IPS-20b (cell line): Measurements from ENCODE around the gene PLCXD1.
"Not testable (repeated sequence)": the region's sequence is repeated elsewhere in the genome, so short reads cannot be mapped to it uniquely, and the experiment has no call there.

Source experiments
- H3K27ac ChIP-seq: one replicate; pipeline ENCODE4 v1.5.1; 2013; ENCODE audit warnings: low read length
- H3K27me3 ChIP-seq: 2 replicates; pipeline ENCODE4 v1.6.1; 2013; ENCODE audit warnings: mild to moderate bottlenecking, low read length, inconsistent platforms; ENCODE audit not compliant: insufficient read depth
- H3K36me3 ChIP-seq: 2 replicates; pipeline ENCODE4 v1.6.1; 2013; ENCODE audit warnings: low read depth, mild to moderate bottlenecking, inconsistent platforms, low read length, moderate library complexity; ENCODE audit not compliant: insufficient read depth
- H3K4me1 ChIP-seq: 2 replicates; pipeline ENCODE4 v1.6.1; 2013; ENCODE audit warnings: mild to moderate bottlenecking, control low read depth, inconsistent platforms, low read length, moderate library complexity; ENCODE audit not compliant: insufficient read depth
- H3K4me3 ChIP-seq: 2 replicates; pipeline ENCODE4 v1.5.1; 2013; ENCODE audit warnings: mild to moderate bottlenecking, low read length, inconsistent platforms
- H3K9ac ChIP-seq: 2 replicates; pipeline ENCODE4 v1.6.1; 2013; ENCODE audit warnings: low read depth, mild to moderate bottlenecking, inconsistent platforms, low read length, moderate library complexity
- H3K9me3 ChIP-seq: 2 replicates; pipeline ENCODE4 v1.6.1; 2013; ENCODE audit warnings: mild to moderate bottlenecking, low read depth, low read length, inconsistent platforms; ENCODE audit not compliant: insufficient read depth

PLCXD1 gene

DNA sequence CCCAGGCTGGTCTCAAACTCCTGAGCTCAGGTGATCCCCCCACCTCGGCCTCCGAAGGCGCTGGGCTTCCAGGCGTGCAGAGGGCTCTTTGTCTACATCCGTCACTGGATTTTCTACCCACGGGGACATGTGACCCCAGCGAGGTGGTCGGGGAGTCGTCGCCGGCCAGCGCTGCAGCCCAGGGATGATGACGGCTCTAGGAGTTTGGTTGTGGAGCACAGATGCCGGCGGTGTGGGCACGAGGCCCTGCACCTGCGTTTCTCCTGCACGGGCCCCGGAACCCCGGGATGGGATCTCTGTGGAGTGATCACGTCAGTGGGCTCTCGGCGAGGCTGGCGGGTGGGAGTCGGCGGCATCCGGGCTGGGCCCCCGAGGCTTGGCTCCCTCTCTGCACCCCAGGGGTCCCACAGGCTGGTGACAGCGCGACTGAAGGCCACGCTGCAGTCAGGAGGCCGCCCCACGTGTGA is 46.5 kb downstream of the PLCXD1 start:
- no peak overlapping the region for H3K27ac ChIP-seq
- H3K4me1 ChIP-seq, result no peaks in the 10 kb centered on the region
- H3K27me3 ChIP-seq, result no peaks in the 10 kb centered on the region; the same call in 1 of the 2 replicates
- no peak overlapping the region for H3K9ac ChIP-seq
- H3K4me3 ChIP-seq, result no peak overlapping the region
- no peaks in the 10 kb centered on the region for H3K36me3 ChIP-seq
- H3K9me3 ChIP-seq, result no peaks in the 10 kb centered on the region

DNA sequence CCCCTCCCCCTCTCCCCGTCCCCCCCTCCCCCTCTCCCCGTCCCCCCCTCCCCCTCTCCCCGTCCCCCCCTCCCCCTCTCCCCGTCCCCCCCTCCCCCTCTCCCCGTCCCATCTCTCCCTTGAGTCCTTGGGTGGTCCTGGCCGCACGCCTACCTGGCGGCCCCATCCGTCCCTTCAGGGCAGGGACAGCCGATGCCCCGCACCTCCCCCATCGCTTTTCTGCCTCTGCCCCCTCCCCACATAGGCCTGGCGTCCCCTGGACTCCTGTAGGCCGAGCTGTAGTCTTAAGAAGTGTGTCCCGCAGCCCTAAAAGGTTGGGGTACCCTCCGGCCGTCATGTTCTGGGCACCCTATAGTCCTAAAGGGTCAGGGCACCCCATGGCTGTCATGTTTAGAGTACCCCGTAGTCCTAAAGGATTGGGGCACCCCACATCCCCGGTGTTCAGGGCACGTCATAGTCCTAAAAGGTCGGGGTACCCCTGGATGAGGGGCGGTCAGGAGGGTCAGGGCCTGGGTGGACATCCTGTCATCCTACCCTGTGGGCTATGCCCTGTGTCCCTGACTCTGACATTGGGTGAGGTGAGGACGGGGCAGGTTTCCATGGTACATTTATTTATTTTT is 48.2 kb downstream of the PLCXD1 start:
- no peaks in the 10 kb centered on the region; the same call in 1 of the 2 replicates for H3K27me3 ChIP-seq
- no peak overlapping the region for H3K9ac ChIP-seq
- H3K4me3 ChIP-seq, result no peak overlapping the region
- H3K36me3 ChIP-seq, result 0 out of 2 replicates have a peak, but pooled peaks cover 8% of the 10 kb centered on the region
- no peaks in the 10 kb centered on the region for H3K9me3 ChIP-seq
- no peak overlapping the region for H3K27ac ChIP-seq
- H3K4me1 ChIP-seq, result no peaks in the 10 kb centered on the region

DNA sequence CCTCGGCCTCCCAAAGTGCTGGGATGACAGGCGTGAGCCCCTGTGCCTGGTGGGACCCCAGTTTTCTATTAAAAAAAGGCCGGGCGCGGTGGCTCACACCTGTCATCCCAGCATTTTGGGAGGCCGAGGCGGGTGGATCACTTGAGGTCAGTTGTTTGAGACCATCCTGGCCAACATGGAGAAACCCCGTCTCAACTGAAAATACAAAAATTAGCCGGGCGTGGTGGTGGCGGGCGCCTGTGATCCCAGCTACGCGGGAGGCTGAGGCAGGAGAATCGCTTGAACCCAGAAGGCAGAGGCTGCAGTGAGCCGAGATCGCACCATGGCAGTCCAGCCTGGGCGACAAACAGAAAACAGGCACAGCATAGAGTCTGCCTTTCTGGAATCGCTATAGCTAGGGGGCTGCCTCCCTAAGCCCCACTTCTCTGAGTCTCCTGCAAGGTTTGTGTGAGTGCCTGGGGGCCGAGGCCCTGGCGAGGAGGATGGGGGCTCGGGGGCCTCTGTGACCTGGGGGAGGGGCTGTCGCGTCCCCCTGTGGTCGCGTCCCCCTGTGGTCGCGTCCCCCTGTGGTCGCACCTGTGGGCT is 49.1 kb downstream of the PLCXD1 start:
- H3K4me3 ChIP-seq, H3K27me3 ChIP-seq, H3K27ac ChIP-seq, H3K9me3 ChIP-seq, H3K9ac ChIP-seq, H3K4me1 ChIP-seq, H3K36me3 ChIP-seq: not testable (repeated sequence)

DNA sequence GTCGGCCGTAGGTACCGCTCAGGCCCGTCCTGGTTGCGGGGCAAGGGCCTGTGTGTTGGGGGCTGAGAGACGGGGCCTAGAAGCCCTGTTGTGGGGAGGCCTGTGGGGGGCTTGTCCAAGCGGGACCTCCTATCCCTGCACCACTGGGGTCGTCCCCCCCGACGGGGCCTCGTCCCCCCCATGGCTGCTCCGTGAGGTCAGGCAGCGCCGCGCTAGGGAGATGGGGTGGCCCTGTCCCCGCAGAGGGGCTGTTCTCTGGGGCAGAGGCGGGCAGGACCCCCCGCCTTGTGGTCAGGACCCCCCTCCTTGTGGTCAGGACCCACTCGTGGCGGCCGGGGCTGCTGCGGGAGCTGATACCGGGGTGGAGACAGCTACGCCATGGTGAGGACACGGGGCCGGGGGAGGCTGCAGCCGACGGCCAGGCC is 49.6 kb downstream of the PLCXD1 start:
- no peak overlapping the region for H3K9ac ChIP-seq
- H3K27ac ChIP-seq, result no peak overlapping the region
- H3K36me3 ChIP-seq, result 0 out of 2 replicates have a peak, but pooled peaks cover 8% of the 10 kb centered on the region
- no peaks in the 10 kb centered on the region; the same call in 1 of the 2 replicates for H3K27me3 ChIP-seq
- no peaks in the 10 kb centered on the region for H3K4me1 ChIP-seq
- no peaks in the 10 kb centered on the region for H3K9me3 ChIP-seq
- H3K4me3 ChIP-seq, result peak overlapping the region; percentile 31; the same call in 1 of the 2 replicates

DNA sequence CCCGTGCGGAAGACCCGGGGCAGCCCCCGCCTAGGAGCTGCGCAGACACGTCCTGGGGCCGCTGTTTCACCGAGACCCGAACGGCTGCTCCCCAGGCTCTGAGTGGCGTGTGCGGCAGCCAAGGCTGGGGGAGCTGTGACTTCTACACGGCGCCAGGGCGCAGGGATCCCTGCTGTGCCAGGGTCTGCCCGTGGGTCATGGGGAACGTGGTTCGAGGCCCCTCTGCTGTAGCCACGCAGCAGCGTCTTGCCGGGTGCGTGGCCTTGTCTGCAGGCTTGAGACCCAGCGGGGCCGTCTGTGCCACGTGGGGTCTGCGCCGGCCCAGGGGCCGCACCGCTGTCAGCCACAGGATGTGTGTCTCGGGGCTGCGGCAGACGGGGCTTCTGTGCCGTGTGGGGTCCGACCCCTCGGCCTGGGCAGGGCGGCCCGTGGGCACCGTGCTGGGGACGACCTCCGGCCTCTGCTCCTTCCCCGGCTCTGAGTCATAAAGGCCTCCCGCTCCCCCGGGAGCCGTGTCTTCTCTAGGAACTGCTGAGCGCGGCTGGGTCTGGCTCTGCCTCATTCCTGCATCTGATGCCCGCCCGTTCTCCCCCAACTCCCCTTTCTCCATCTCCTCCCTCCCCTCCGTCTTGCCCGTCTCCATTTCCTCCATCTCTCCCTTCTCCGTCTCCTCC is 50.1 kb downstream of the PLCXD1 start:
- no peaks in the 10 kb centered on the region; the same call in 1 of the 2 replicates for H3K27me3 ChIP-seq
- 0 out of 2 replicates have a peak, but pooled peaks cover 11% of the 10 kb centered on the region for H3K36me3 ChIP-seq
- H3K4me1 ChIP-seq, result no peaks in the 10 kb centered on the region
- H3K9me3 ChIP-seq, result no peaks in the 10 kb centered on the region
- no peak overlapping the region for H3K27ac ChIP-seq
- H3K4me3 ChIP-seq, result peak overlapping the region; percentile 31; the same call in 1 of the 2 replicates
- H3K9ac ChIP-seq, result 0 out of 2 replicates have a peak overlapping the region, but pooled peaks have one; percentile 41

DNA sequence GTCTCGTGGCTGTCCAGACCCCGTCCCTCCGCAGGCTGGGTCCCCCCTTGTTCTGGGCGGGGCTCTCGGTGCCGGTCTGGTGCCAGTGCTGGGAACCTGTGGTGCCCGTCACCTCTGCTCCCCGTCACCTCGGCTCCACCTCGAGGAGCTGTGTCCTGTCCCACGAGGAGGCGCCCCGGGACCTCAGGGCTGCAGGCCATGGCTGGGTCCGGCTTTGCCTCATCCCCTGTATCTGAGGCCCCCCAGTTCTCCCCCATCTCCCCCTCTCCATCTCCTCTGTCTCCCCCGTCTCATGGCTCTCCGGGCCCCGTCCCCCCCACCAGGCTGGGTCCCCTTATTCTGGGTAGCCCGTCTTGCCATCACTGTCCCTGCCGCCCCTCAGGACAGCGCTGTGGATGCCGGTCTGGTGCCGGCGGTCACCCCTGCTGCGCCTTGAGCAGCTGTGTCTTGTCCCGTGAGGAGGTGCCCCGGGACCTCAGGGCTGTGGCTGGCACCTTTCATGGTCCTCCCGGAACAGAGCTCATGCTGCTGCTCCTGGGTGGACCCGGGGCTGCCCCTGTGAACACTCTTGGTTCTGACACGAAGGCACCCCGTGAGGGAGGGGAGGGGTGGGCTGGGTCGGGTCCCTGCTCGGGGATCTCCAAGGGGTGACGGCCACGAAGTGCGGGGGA is 50.8 kb downstream of the PLCXD1 start:
- H3K9ac ChIP-seq, result no peak overlapping the region
- H3K4me3 ChIP-seq, result peak overlapping the region; percentile 31; the same call in 1 of the 2 replicates
- H3K27ac ChIP-seq, result no peak overlapping the region
- H3K9me3 ChIP-seq, result no peaks in the 10 kb centered on the region
- no peaks in the 10 kb centered on the region; the same call in 1 of the 2 replicates for H3K27me3 ChIP-seq
- 0 out of 2 replicates have a peak, but pooled peaks cover 17% of the 10 kb centered on the region for H3K36me3 ChIP-seq
- no peaks in the 10 kb centered on the region for H3K4me1 ChIP-seq

DNA sequence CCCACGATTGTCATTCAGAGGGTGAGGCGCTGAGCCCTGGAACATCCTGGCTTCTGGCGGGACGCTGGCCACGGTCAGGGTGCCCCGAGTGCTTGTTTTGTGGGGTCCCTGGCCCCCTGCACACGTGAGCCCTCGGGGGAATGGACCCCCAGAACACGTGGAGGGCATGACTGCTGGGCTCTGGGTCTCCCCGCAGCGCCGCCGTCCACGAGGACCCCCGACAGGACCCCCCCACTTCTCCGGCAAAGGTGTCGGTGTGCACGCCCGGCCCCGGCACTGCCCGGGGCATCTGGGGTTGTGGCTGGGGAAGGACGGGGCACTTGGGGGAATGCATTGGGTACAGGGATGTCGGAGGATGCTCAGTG is 51.3 kb downstream of the PLCXD1 start:
- no peaks in the 10 kb centered on the region for H3K4me1 ChIP-seq
- H3K9ac ChIP-seq, result no peak overlapping the region
- H3K4me3 ChIP-seq, result no peak overlapping the region
- no peak overlapping the region for H3K27ac ChIP-seq
- H3K9me3 ChIP-seq, result no peaks in the 10 kb centered on the region
- H3K27me3 ChIP-seq, result no peaks in the 10 kb centered on the region; the same call in 1 of the 2 replicates
- H3K36me3 ChIP-seq, result peaks cover 19% of the 10 kb centered on the region; the same call in 1 of the 2 replicates

DNA sequence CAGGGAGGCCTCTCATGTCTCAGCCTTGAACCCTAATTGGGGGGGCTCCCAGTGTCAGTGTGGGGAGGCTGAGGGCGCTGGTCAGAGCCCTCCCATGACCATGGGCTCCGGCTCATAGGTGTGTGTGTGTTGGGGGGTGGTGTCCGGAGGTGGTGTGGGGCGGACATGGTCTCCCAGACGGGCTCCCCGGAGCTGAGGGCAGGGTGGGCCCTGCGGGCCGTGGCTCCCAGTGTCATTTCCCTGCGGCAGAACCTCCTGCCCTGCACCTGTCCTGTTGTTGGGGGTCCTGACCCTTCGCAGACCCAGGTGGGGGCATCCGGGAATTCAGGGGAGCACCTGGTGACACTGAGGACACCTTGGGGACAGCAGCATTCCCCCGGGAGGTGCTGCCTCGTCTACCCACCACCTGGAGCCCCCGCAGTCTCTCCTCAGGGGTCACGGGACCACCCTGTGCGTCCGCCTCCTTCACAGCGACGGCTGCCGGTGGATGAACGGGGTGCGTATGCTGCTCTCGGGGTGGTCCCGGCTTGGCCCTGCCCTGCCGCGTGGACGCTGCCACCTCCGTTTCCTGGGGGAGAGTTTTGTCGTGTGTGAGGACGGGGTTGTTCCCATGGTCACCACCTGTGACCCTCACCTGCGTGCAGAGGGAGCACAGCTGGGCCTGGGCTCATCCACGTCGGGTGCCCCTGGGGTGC is 51.9 kb downstream of the PLCXD1 start:
- Histone ChIP-seq H3K36me3 (peaks cover 25% of the 10 kb centered on the region; the same call in 1 of the 2 replicates), H3K27me3 (no peaks in the 10 kb centered on the region; the same call in 1 of the 2 replicates), H3K9me3 (no peaks in the 10 kb centered on the region)

DNA sequence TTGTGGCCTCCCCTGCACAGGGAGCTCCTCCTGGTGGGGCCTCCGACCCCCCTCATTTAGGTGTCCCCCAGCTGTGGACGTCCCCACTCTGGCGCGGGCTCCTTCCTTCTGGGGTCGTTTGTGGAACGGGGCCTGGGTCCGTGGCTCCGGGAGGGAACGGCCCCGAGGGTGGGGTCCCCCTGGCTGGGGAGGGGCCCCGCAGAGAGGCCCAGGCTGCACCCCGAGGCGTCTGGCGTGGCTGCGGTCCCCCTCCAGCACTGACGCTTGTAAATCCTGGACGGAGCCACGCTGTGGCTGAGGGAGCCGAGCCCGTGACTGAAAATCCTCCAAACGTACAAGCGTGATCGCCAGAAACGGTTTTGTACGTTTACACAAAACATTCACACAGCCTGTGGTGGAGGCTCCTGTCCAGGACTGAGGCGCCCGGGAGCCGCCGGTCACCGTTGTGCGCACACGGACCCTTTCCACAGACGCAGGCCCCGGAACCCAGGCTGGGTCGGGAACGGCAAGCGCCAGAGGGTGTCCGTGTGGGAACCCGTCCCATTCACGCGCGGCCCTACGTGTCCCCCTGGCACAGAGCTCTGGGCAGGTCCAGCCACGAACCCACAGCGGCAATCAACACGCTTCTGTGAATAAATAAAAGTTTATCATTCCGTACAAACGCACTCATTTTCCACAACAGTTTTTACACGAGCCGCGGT is 52.6 kb downstream of the PLCXD1 start:
- no peaks in the 10 kb centered on the region for H3K4me1 ChIP-seq
- no peaks in the 10 kb centered on the region for H3K9me3 ChIP-seq
- no peak overlapping the region for H3K27ac ChIP-seq
- no peaks in the 10 kb centered on the region; the same call in 1 of the 2 replicates for H3K27me3 ChIP-seq
- H3K4me3 ChIP-seq, result no peak overlapping the region
- no peak overlapping the region for H3K9ac ChIP-seq
- H3K36me3 ChIP-seq, result peaks cover 27% of the 10 kb centered on the region; the same call in 1 of the 2 replicates

More for the DNA sequence above, 51.9 kb downstream of the PLCXD1 start:
- no peak overlapping the region for H3K4me3 ChIP-seq
- H3K4me1 ChIP-seq, result no peaks in the 10 kb centered on the region
- no peak overlapping the region for H3K9ac ChIP-seq
- H3K27ac ChIP-seq, result no peak overlapping the region

DNA sequence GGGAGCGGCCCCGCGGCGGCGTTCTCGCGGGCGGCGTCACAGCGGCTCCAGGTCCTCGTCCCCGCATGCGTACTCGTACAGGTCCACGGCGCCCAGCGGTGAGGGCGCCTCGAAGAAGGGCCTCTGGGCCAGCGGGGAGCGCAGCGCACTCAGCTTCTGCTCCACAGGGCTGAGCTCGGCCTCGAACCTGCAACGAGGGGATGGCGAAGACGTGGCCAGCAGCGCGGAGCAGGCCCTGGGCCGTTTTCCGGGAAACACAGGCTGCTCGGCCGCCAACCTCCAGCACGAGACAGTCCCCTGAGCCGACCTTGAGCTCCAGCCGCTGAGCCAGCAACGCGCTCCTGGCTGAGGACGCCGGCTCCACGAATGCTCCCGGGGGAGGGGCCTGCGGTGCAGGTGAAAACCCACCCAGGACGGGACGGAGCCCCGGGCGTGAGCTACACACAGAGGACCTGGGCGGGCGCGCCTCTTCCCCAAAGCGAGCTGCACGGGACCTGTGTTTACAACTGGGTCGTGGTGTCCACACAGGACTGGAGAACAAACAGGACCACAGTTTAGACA is 53.2 kb downstream of the PLCXD1 start:
- Histone ChIP-seq H3K27me3 (no peaks in the 10 kb centered on the region; the same call in 1 of the 2 replicates), H3K36me3 (peaks cover 27% of the 10 kb centered on the region; the same call in 1 of the 2 replicates), H3K9me3 (no peaks in the 10 kb centered on the region)

More for the DNA sequence above, 53.2 kb downstream of the PLCXD1 start:
- no peak overlapping the region for H3K4me3 ChIP-seq
- no peaks in the 10 kb centered on the region for H3K4me1 ChIP-seq
- H3K9ac ChIP-seq, result no peak overlapping the region
- H3K27ac ChIP-seq, result no peak overlapping the region
